ENCODE results near the gene ATP6V1B1.

DNA sequence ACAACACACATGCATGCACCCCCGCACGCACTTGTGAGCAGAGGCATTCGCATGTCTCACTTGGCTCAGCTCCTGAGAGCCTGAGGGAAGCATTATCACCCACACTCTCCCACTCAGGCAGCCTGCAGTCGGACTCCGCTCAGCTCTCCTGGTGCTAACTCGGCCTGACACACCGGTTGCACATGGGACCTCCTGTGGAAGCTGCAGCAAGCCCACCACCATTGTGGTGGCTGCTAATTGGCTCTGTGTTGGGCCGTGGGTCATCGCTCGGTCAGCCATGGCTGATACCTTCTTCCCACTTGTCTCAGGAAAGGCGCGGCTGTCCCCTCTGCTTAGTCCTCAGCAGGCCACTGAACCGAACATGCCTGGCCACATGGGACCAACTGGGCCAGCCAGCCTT lies 72.6 kb downstream of the ATP6V1B1 start:
- TF ChIP-seq BHLHE40 (IDR thresholded peaks at IDR 0.05; ENCODE audit: borderline replicate concordance) (no peak), FOXK2 (IDR thresholded peaks at IDR 0.05) (no peak), FOXA1 (IDR thresholded peaks at IDR 0.05) (no peak), SUZ12 (IDR thresholded peaks at IDR 0.05) (no peak), CTBP1 (IDR thresholded peaks at IDR 0.05; ENCODE audit: borderline replicate concordance) (no peak), ELF4 (IDR thresholded peaks at IDR 0.05) (no peak), ARNT (IDR thresholded peaks at IDR 0.05) (no peak), FOXM1 (IDR thresholded peaks at IDR 0.05; ENCODE audit: borderline replicate concordance) (no peak), LEF1 (IDR thresholded peaks at IDR 0.05; ENCODE audit: borderline replicate concordance) (no peak), HDGF (IDR thresholded peaks at IDR 0.05; ENCODE audit: borderline replicate concordance) (no peak), SP1 (IDR thresholded peaks at IDR 0.05) (no peak)

Measured in HEK293T (cell line).